ENCODE results near the gene ANO4. TPM values are rescaled to one million over a fixed set of nuclear protein-coding genes. Genes with fewer than 3 reads are reported as not detected.

ANO4 gene
- total RNA-seq (0.28 TPM), polyA plus RNA-seq (0.89 TPM)
- long read RNA-seq, donor 1: 0 reads
- long read RNA-seq, donor 2: 0 reads
- long read RNA-seq, donor 3: 0 reads
- long read RNA-seq, donor 4: 0 reads
- long read RNA-seq, donor 5: 0 reads
- long read RNA-seq, donor 6: 0 reads
- long read RNA-seq, donor 7: 0 reads
- long read RNA-seq, donor 8: 0 reads
- long read RNA-seq, donor 9: 0 reads
- long read RNA-seq, donor 10: 0 reads

GRCh38 chr12:100794441-100795173 lies at the start of gene ANO4:
TSS of gene ANO4 (plus strand) at chr12:100794776. CDS start at chr12:100901786, 107,010 bp downstream.
- WGBS: 18% methylated on average over 18 of the region's 18 CpGs
- peaks cover 0 to 1% of the 10 kb centered on the region in 2 donors for H3K9me3 ChIP-seq (ENCODE audit: control insufficient read depth in 2 of 2, insufficient read depth in 1 of 2, low read length in 1 of 2)
- H3K4me3 ChIP-seq (ENCODE audit: low read length in 2 of 2): no peak within 1 kb of the TSS
- peaks cover 0 to 9% of the 10 kb centered on the region in 2 donors for H3K27me3 ChIP-seq (ENCODE audit: control insufficient read depth in 2 of 2, insufficient read depth in 1 of 2, low read length in 1 of 2)
- DNase-seq (ENCODE audit: low read depth in 6 of 9, low spot score in 9 of 9): no peak
- H3K27ac ChIP-seq (ENCODE audit: low read depth in 1 of 2, low read length in 1 of 2): no peak within 1 kb of the TSS
- H3K36me3 ChIP-seq (ENCODE audit: control insufficient read depth in 2 of 2, insufficient read depth in 2 of 2, low read length in 1 of 2): no peaks in the 10 kb centered on the region
- H3K4me1 ChIP-seq (ENCODE audit: control insufficient read depth in 2 of 2, insufficient read depth in 2 of 2, low read length in 2 of 2): no peaks in the 10 kb centered on the region

GRCh38 chr12:100745378-100746071 lies 49.1 kb upstream of the ANO4 start:
- Histone ChIP-seq H3K27ac (ENCODE audit: low read depth in 1 of 2, low read length in 1 of 2) (no peak overlapping the region), H3K4me3 (ENCODE audit: low read length in 2 of 2) (no peak overlapping the region), H3K27me3 (ENCODE audit: control insufficient read depth in 2 of 2, insufficient read depth in 1 of 2, low read length in 1 of 2) (no peaks in the 10 kb centered on the region), H3K4me1 (ENCODE audit: control insufficient read depth in 2 of 2, insufficient read depth in 2 of 2, low read length in 2 of 2) (no peaks in the 10 kb centered on the region), H3K9me3 (ENCODE audit: control insufficient read depth in 2 of 2, insufficient read depth in 1 of 2, low read length in 1 of 2) (no peaks in the 10 kb centered on the region), H3K36me3 (ENCODE audit: control insufficient read depth in 2 of 2, insufficient read depth in 2 of 2, low read length in 1 of 2) (no peaks in the 10 kb centered on the region)
- 84% methylated on average over 3 of the region's 3 CpGs for WGBS
- no peak for DNase-seq (ENCODE audit: low read depth in 6 of 9, low spot score in 9 of 9)

GRCh38 chr12:100752841-100753240 lies 41.7 kb upstream of the ANO4 start:
- H3K4me1 ChIP-seq (ENCODE audit: control insufficient read depth in 2 of 2, insufficient read depth in 2 of 2, low read length in 2 of 2): no peaks in the 10 kb centered on the region
- no peaks in the 10 kb centered on the region for H3K36me3 ChIP-seq (ENCODE audit: control insufficient read depth in 2 of 2, insufficient read depth in 2 of 2, low read length in 1 of 2)
- 84% methylated on average over 2 of the region's 2 CpGs for WGBS
- H3K4me3 ChIP-seq (ENCODE audit: low read length in 2 of 2): no peak overlapping the region
- H3K27ac ChIP-seq (ENCODE audit: low read depth in 1 of 2, low read length in 1 of 2): no peak overlapping the region
- H3K9me3 ChIP-seq (ENCODE audit: control insufficient read depth in 2 of 2, insufficient read depth in 1 of 2, low read length in 1 of 2): no peaks in the 10 kb centered on the region
- no peaks in the 10 kb centered on the region for H3K27me3 ChIP-seq (ENCODE audit: control insufficient read depth in 2 of 2, insufficient read depth in 1 of 2, low read length in 1 of 2)
- DNase-seq (ENCODE audit: low read depth in 6 of 9, low spot score in 9 of 9): no peak

DNA sequence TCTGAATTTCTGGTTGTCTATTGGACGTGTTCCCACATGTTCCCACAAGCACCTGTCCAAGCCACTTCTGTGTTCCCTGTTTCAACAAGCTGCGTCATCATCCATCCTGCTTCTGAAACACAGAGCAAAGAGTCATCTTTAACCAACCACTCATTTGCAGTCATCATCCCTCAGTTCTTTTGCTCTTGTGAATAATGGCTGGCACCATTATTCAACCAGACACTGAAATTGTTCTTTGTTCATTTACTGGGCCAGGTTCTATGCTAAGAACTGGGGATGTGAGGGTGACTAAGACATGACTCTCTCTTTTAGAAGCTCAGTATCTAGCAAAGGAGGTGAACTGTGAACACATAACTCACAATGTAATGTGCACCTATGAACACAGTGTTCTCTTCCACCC lies 40.7 kb upstream of the ANO4 start:
- Histone ChIP-seq H3K9me3 (ENCODE audit: control insufficient read depth in 2 of 2, insufficient read depth in 1 of 2, low read length in 1 of 2) (no peaks in the 10 kb centered on the region), H3K27me3 (ENCODE audit: control insufficient read depth in 2 of 2, insufficient read depth in 1 of 2, low read length in 1 of 2) (no peaks in the 10 kb centered on the region), H3K4me1 (ENCODE audit: control insufficient read depth in 2 of 2, insufficient read depth in 2 of 2, low read length in 2 of 2) (no peaks in the 10 kb centered on the region), H3K4me3 (ENCODE audit: low read length in 2 of 2) (no peak overlapping the region), H3K36me3 (ENCODE audit: control insufficient read depth in 2 of 2, insufficient read depth in 2 of 2, low read length in 1 of 2) (no peaks in the 10 kb centered on the region), H3K27ac (ENCODE audit: low read depth in 1 of 2, low read length in 1 of 2) (no peak overlapping the region)
- WGBS: 91% methylated on average over 2 of the region's 2 CpGs
- no peak for DNase-seq (ENCODE audit: low read depth in 6 of 9, low spot score in 9 of 9)

GRCh38 chr12:100755186-100755585 lies 39.4 kb upstream of the ANO4 start:
- H3K27ac ChIP-seq (ENCODE audit: low read depth in 1 of 2, low read length in 1 of 2): no peak overlapping the region
- H3K27me3 ChIP-seq (ENCODE audit: control insufficient read depth in 2 of 2, insufficient read depth in 1 of 2, low read length in 1 of 2): no peaks in the 10 kb centered on the region
- no peaks in the 10 kb centered on the region for H3K36me3 ChIP-seq (ENCODE audit: control insufficient read depth in 2 of 2, insufficient read depth in 2 of 2, low read length in 1 of 2)
- H3K4me3 ChIP-seq (ENCODE audit: low read length in 2 of 2): no peak overlapping the region
- WGBS: 94% methylated on average over 1 of the region's 1 CpG
- DNase-seq (ENCODE audit: low read depth in 6 of 9, low spot score in 9 of 9): no peak
- no peaks in the 10 kb centered on the region for H3K9me3 ChIP-seq (ENCODE audit: control insufficient read depth in 2 of 2, insufficient read depth in 1 of 2, low read length in 1 of 2)
- H3K4me1 ChIP-seq (ENCODE audit: control insufficient read depth in 2 of 2, insufficient read depth in 2 of 2, low read length in 2 of 2): no peaks in the 10 kb centered on the region

DNA sequence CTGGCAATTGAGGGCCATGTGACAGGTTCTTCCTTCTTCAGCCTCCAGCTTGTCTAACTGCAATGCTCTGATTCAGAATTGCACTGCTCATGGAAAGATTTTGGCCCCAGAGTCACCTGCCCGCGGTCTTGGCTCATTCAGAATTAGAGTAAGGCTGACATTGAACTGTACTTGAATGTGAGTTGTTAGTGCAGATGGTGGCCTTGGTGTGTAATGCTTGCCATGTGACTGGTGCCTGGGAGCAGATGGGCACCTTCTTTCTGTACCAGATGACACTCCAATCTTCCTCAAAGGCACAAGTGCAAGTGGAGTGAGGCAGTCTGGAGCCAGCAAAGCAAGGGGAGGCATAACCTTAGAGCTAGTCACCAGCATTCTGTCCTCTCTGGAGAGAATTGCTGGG lies 36.5 kb upstream of the ANO4 start:
- 96% methylated on average over 2 of the region's 2 CpGs for WGBS
- Histone ChIP-seq H3K4me3 (ENCODE audit: low read length in 2 of 2) (no peak overlapping the region), H3K27ac (ENCODE audit: low read depth in 1 of 2, low read length in 1 of 2) (no peak overlapping the region), H3K9me3 (ENCODE audit: control insufficient read depth in 2 of 2, insufficient read depth in 1 of 2, low read length in 1 of 2) (no peaks in the 10 kb centered on the region), H3K36me3 (ENCODE audit: control insufficient read depth in 2 of 2, insufficient read depth in 2 of 2, low read length in 1 of 2) (no peaks in the 10 kb centered on the region), H3K27me3 (ENCODE audit: control insufficient read depth in 2 of 2, insufficient read depth in 1 of 2, low read length in 1 of 2) (no peaks in the 10 kb centered on the region), H3K4me1 (ENCODE audit: control insufficient read depth in 2 of 2, insufficient read depth in 2 of 2, low read length in 2 of 2) (no peaks in the 10 kb centered on the region)
- no peak for DNase-seq (ENCODE audit: low read depth in 6 of 9, low spot score in 9 of 9)

- Histone ChIP-seq H3K27ac (ENCODE audit: low read depth in 1 of 2, low read length in 1 of 2) (no peak overlapping the region), H3K27me3 (ENCODE audit: control insufficient read depth in 2 of 2, insufficient read depth in 1 of 2, low read length in 1 of 2) (no peaks in the 10 kb centered on the region), H3K9me3 (ENCODE audit: control insufficient read depth in 2 of 2, insufficient read depth in 1 of 2, low read length in 1 of 2) (no peaks in the 10 kb centered on the region), H3K36me3 (ENCODE audit: control insufficient read depth in 2 of 2, insufficient read depth in 2 of 2, low read length in 1 of 2) (no peaks in the 10 kb centered on the region), H3K4me1 (ENCODE audit: control insufficient read depth in 2 of 2, insufficient read depth in 2 of 2, low read length in 2 of 2) (no peaks in the 10 kb centered on the region), H3K4me3 (ENCODE audit: low read length in 2 of 2) (no peak overlapping the region)
- DNase-seq (ENCODE audit: low read depth in 6 of 9, low spot score in 9 of 9): no peak
These were observed 27.2 kb upstream of the ANO4 start for GRCh38 chr12:100767371-100767770.

DNA sequence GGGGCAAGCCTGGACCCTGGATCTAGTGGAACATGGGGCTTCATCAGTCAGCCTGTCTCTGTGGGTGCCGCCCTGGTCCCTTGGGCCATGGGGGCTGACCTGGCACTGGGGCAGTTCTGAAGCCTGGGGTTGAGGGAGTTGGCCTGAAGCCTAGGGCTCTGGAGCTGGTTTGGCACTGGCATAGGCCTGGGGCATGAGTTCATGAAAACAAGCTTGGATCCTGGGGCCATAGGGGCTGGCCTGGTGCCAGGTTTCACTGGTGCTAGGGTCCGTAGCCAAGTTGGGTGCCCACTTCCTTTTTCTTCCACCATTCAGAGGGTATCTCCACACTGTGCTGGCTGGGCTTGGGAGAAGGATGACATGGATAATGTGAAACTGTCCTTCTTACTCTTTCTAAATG lies 26.6 kb upstream of the ANO4 start:
- 91% methylated on average over 2 of the region's 2 CpGs for WGBS
- DNase-seq (ENCODE audit: low read depth in 6 of 9, low spot score in 9 of 9): no peak
- H3K27me3 ChIP-seq (ENCODE audit: control insufficient read depth in 2 of 2, insufficient read depth in 1 of 2, low read length in 1 of 2): no peaks in the 10 kb centered on the region

DNA sequence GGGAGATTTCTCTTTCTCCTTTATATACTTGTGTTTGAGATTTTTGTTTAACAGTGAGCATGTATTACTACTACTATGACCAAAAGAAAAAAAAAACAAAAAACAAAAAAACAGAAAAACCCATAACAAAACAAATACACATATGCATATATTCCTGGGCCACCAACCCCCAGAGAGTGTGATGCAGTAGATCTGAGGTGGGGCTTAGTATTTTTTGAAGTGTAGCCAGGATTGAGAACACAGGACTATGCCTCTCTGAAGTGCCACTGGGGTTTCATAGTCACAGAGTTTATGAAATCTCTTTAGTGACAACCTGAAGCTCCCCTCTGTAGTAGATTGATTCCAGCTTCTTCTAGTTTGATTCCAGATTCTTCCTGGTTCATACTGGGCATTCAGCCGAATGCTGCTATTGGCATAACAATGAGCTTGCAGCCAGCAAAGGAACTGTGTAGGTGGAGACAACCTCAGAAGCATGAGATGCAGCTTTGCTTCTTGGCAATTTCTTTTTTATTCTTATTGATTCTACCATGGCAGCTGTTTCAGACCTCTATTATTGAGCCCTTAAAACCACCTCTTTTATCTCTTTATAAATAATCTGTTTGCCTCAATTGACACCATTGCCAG lies 15.5 kb upstream of the ANO4 start:
- no peak overlapping the region for H3K4me3 ChIP-seq (ENCODE audit: low read length in 2 of 2)
- no peak for DNase-seq (ENCODE audit: low read depth in 6 of 9, low spot score in 9 of 9)
- H3K9me3 ChIP-seq (ENCODE audit: control insufficient read depth in 2 of 2, insufficient read depth in 1 of 2, low read length in 1 of 2): no peaks in the 10 kb centered on the region
- no peaks in the 10 kb centered on the region for H3K4me1 ChIP-seq (ENCODE audit: control insufficient read depth in 2 of 2, insufficient read depth in 2 of 2, low read length in 2 of 2)
- H3K27me3 ChIP-seq (ENCODE audit: control insufficient read depth in 2 of 2, insufficient read depth in 1 of 2, low read length in 1 of 2): no peaks in the 10 kb centered on the region
- WGBS: 83% methylated on average over 1 of the region's 1 CpG
- H3K36me3 ChIP-seq (ENCODE audit: control insufficient read depth in 2 of 2, insufficient read depth in 2 of 2, low read length in 1 of 2): no peaks in the 10 kb centered on the region
- no peak overlapping the region for H3K27ac ChIP-seq (ENCODE audit: low read depth in 1 of 2, low read length in 1 of 2)

More for the DNA sequence above, 26.6 kb upstream of the ANO4 start:
- H3K4me1 ChIP-seq (ENCODE audit: control insufficient read depth in 2 of 2, insufficient read depth in 2 of 2, low read length in 2 of 2): no peaks in the 10 kb centered on the region
- no peaks in the 10 kb centered on the region for H3K36me3 ChIP-seq (ENCODE audit: control insufficient read depth in 2 of 2, insufficient read depth in 2 of 2, low read length in 1 of 2)
- H3K27ac ChIP-seq (ENCODE audit: low read depth in 1 of 2, low read length in 1 of 2): no peak overlapping the region
- H3K9me3 ChIP-seq (ENCODE audit: control insufficient read depth in 2 of 2, insufficient read depth in 1 of 2, low read length in 1 of 2): no peaks in the 10 kb centered on the region
- no peak overlapping the region for H3K4me3 ChIP-seq (ENCODE audit: low read length in 2 of 2)

Data from thymus (tissue), 14 donors.